NCI-H345 treated with DMSO at 0.1 percent for 48 hours (cell line): ENCODE data around the gene EML6.
"Not testable (repeated sequence)": the region's sequence is repeated elsewhere in the genome, so short reads cannot be mapped to it uniquely, and the experiment has no call there.

ENCODE experiments used
- DNase-seq: peaks from one replicate; lab custom pipeline; 2025; ENCODE audit not compliant: unreplicated experiment; lab: John Stamatoyannopoulos, UW

The EML6 gene

GRCh38 chr2:54839461-54840255 lies 116.2 kb downstream of the EML6 start:
- DNase-seq: no peak

GRCh38 chr2:54840559-54841468 lies 117.4 kb downstream of the EML6 start:
- no peak for DNase-seq

- not testable (repeated sequence) for DNase-seq
Measured at GRCh38 chr2:54841500-54841899, 118.0 kb downstream of the EML6 start.

GRCh38 chr2:54845094-54845493 lies 121.6 kb downstream of the EML6 start:
- no peak for DNase-seq

- DNase-seq: no peak
Measured at GRCh38 chr2:54845514-54845913, 122.1 kb downstream of the EML6 start.

GRCh38 chr2:54850171-54851122 lies 127.0 kb downstream of the EML6 start:
- DNase-seq: no peak

- DNase-seq: no peak
Measured at GRCh38 chr2:54853616-54854310, 130.3 kb downstream of the EML6 start.

- DNase-seq: no peak
Measured at GRCh38 chr2:54855434-54855833, 132.0 kb downstream of the EML6 start.

- DNase-seq: no peak
Measured at GRCh38 chr2:54858021-54858681, 134.7 kb downstream of the EML6 start.

GRCh38 chr2:54859416-54859815 lies 136.0 kb downstream of the EML6 start:
- DNase-seq: no peak

GRCh38 chr2:54859997-54860701 lies 136.7 kb downstream of the EML6 start:
- no peak for DNase-seq

GRCh38 chr2:54862229-54862628 lies 138.8 kb downstream of the EML6 start:
- DNase-seq: no peak

- DNase-seq: no peak
Measured at GRCh38 chr2:54862742-54863141, 139.3 kb downstream of the EML6 start.

GRCh38 chr2:54863660-54864059 lies 140.2 kb downstream of the EML6 start:
- DNase-seq: no peak

- DNase-seq: no peak
Measured at GRCh38 chr2:54864096-54864495, 140.6 kb downstream of the EML6 start.

GRCh38 chr2:54864727-54865126 lies 141.3 kb downstream of the EML6 start:
- DNase-seq: no peak

GRCh38 chr2:54866179-54866578 lies 142.7 kb downstream of the EML6 start:
- no peak for DNase-seq

GRCh38 chr2:54866868-54867267 lies 143.4 kb downstream of the EML6 start:
- DNase-seq: no peak

GRCh38 chr2:54867457-54867856 lies 144.0 kb downstream of the EML6 start:
- no peak for DNase-seq
